ENCODE measurements around the gene FRAS1. TPM values are rescaled to one million over a fixed set of nuclear protein-coding genes. Genes with fewer than 3 reads are reported as not detected.

The FRAS1 gene
- total RNA-seq, 2 donors from 2014 or later = 2.0 to 7.1 TPM

GRCh38 chr4:78165758-78166157 lies 108.6 kb downstream of the FRAS1 start:
- DNase-seq (ENCODE audit: low spot score) = no peak
- Histone ChIP-seq H3K4me1 (ENCODE audit: control insufficient read depth in 1 of 2, low read depth in 2 of 2) (no peaks in the 10 kb centered on the region), H3K9me3 (no peaks in the 10 kb centered on the region), H3K36me3 (no peaks in the 10 kb centered on the region), H3K27ac (no peak overlapping the region), H3K27me3 (replicated peaks; ENCODE audit: insufficient read depth) (no peaks in the 10 kb centered on the region), H3K4me3 (no peak overlapping the region)
- no peak for ATAC-seq (ENCODE audit: insufficient number of reproducible peaks, low FRiP score, low read depth)
- TF ChIP-seq CTCF (IDR thresholded peaks at IDR 0.05) = no peak

GRCh38 chr4:78166622-78167021 lies 109.5 kb downstream of the FRAS1 start:
- H3K36me3 ChIP-seq = no peaks in the 10 kb centered on the region
- no peak for ATAC-seq (ENCODE audit: insufficient number of reproducible peaks, low FRiP score, low read depth)

GRCh38 chr4:78167510-78167909 lies 110.4 kb downstream of the FRAS1 start:
- no peak overlapping the region for H3K4me3 ChIP-seq
- DNase-seq (ENCODE audit: low spot score) = no peak
- no peaks in the 10 kb centered on the region for H3K4me1 ChIP-seq (ENCODE audit: control insufficient read depth in 1 of 2, low read depth in 2 of 2)
- no peak overlapping the region for H3K27ac ChIP-seq
- no peak for ATAC-seq (ENCODE audit: insufficient number of reproducible peaks, low FRiP score, low read depth)
- no peak for TF ChIP-seq CTCF (IDR thresholded peaks at IDR 0.05)
- no peaks in the 10 kb centered on the region for H3K9me3 ChIP-seq
- H3K36me3 ChIP-seq = no peaks in the 10 kb centered on the region
- no peaks in the 10 kb centered on the region for H3K27me3 ChIP-seq (replicated peaks; ENCODE audit: insufficient read depth)

More at GRCh38 chr4:78166622-78167021, 109.5 kb downstream of the FRAS1 start:
- TF ChIP-seq CTCF (IDR thresholded peaks at IDR 0.05) = no peak
- no peak overlapping the region for H3K4me3 ChIP-seq
- H3K9me3 ChIP-seq = no peaks in the 10 kb centered on the region
- DNase-seq (ENCODE audit: low spot score) = no peak
- H3K27ac ChIP-seq = no peak overlapping the region
- no peaks in the 10 kb centered on the region for H3K27me3 ChIP-seq (replicated peaks; ENCODE audit: insufficient read depth)
- no peaks in the 10 kb centered on the region for H3K4me1 ChIP-seq (ENCODE audit: control insufficient read depth in 1 of 2, low read depth in 2 of 2)

- TF ChIP-seq CTCF (IDR thresholded peaks at IDR 0.05) = no peak
- Histone ChIP-seq H3K27ac (no peak overlapping the region), H3K4me1 (ENCODE audit: control insufficient read depth in 1 of 2, low read depth in 2 of 2) (no peaks in the 10 kb centered on the region), H3K27me3 (replicated peaks; ENCODE audit: insufficient read depth) (no peaks in the 10 kb centered on the region), H3K4me3 (no peak overlapping the region), H3K36me3 (no peaks in the 10 kb centered on the region), H3K9me3 (no peaks in the 10 kb centered on the region)
- no peak for ATAC-seq (ENCODE audit: insufficient number of reproducible peaks, low FRiP score, low read depth)
- no peak for DNase-seq (ENCODE audit: low spot score)
Observed at GRCh38 chr4:78168029-78168428, 110.9 kb downstream of the FRAS1 start.

GRCh38 chr4:78169728-78170127 lies 112.6 kb downstream of the FRAS1 start:
- no peaks in the 10 kb centered on the region for H3K4me1 ChIP-seq (ENCODE audit: control insufficient read depth in 1 of 2, low read depth in 2 of 2)
- no peaks in the 10 kb centered on the region for H3K9me3 ChIP-seq
- DNase-seq (ENCODE audit: low spot score) (no peak), ATAC-seq (ENCODE audit: insufficient number of reproducible peaks, low FRiP score, low read depth) (no peak)
- no peak overlapping the region for H3K27ac ChIP-seq
- H3K4me3 ChIP-seq = no peak overlapping the region
- TF ChIP-seq CTCF (IDR thresholded peaks at IDR 0.05) = no peak
- H3K36me3 ChIP-seq = no peaks in the 10 kb centered on the region
- H3K27me3 ChIP-seq (replicated peaks; ENCODE audit: insufficient read depth) = no peaks in the 10 kb centered on the region

Measured in thoracic aorta (tissue), 2 donors.